DND-41 (cell line): Measurements from ENCODE around the gene USH1G.

Source experiments
- ATAC-seq: fragments of 200-7000 bp; cut with Tn5 transposase; 3 replicates; pipeline ENCODE4 v1.9.1; 2021; ENCODE audit warnings: low read depth; ENCODE audit not compliant: insufficient read depth
- DNase-seq: peaks from one replicate; pipeline ENCODE4 v3.0.0-alpha.2; 2020
- H2AFZ ChIP-seq: 2 replicates; pipeline ENCODE4 v1.6.0; 2012; ENCODE audit warnings: low read depth, low read length
- H3K27ac ChIP-seq: 2 replicates; pipeline ENCODE4 v1.5.1; 2012; ENCODE audit warnings: low read length, inconsistent platforms
- H3K27me3 ChIP-seq: fragments of 200-600 bp; sonication (generic); 2 replicates; pipeline ENCODE4 v1.6.0; 2012; ENCODE audit warnings: low read length, mild to moderate bottlenecking, inconsistent platforms; ENCODE audit not compliant: insufficient read depth, poor library complexity
- H3K36me3 ChIP-seq: 2 replicates; pipeline ENCODE4 v1.5.1; 2012; ENCODE audit warnings: low read length, inconsistent platforms; ENCODE audit not compliant: insufficient read depth
- H3K4me1 ChIP-seq: 2 replicates; pipeline ENCODE4 v1.5.1; 2012; ENCODE audit warnings: mild to moderate bottlenecking, low read length; ENCODE audit not compliant: insufficient read depth
- H3K4me2 ChIP-seq: 2 replicates; pipeline ENCODE4 v1.6.0; 2012; ENCODE audit warnings: mild to moderate bottlenecking, moderate library complexity, low read length, inconsistent platforms; ENCODE audit not compliant: insufficient read depth
- H3K4me3 ChIP-seq, 2 experiments: fragments of 200-600 bp in 1 of 2; shearing (Covaris generic) in 1 of 2; 2 replicates each; pipeline ENCODE4 v1.5.1; 2012 to 2016; ENCODE audit warnings: inconsistent platforms in 2 of 2, low read length in 2 of 2, mild to moderate bottlenecking in 2 of 2, low read depth in 1 of 2, moderate library complexity in 1 of 2
- H3K79me2 ChIP-seq: 2 replicates; pipeline ENCODE4 v1.6.0; 2012; ENCODE audit warnings: low read length, inconsistent platforms; ENCODE audit not compliant: insufficient read depth
- H3K9ac ChIP-seq: 2 replicates; pipeline ENCODE4 v1.6.0; 2012; ENCODE audit warnings: low read depth, mild to moderate bottlenecking, inconsistent platforms, low read length, moderate library complexity
- H3K9me3 ChIP-seq: 2 replicates; pipeline ENCODE4 v1.5.1; 2012; ENCODE audit warnings: low read length, moderate library complexity, mild to moderate bottlenecking, inconsistent platforms; ENCODE audit not compliant: insufficient read depth, severe bottlenecking
- H4K20me1 ChIP-seq: 2 replicates; pipeline ENCODE4 v1.6.0; 2012; ENCODE audit warnings: low read length; ENCODE audit not compliant: insufficient read depth
- CTCF ChIP-seq: IDR thresholded peaks from 2 replicates; pipeline ENCODE4 v1.5.1; 2012; ENCODE audit warnings: borderline replicate concordance, low read length, moderate library complexity, mild to moderate bottlenecking; ENCODE audit not compliant: poor library complexity, severe bottlenecking; ENCODE audit errors: extremely low read depth
- EZH2 ChIP-seq: IDR thresholded peaks from 3 replicates; pipeline ENCODE4 v1.6.1; 2012; ENCODE audit warnings: borderline replicate concordance, low read depth, mild to moderate bottlenecking, moderate library complexity, low read length, inconsistent platforms; ENCODE audit not compliant: severe bottlenecking

The USH1G gene

GRCh38 chr17:74882517-74883240 lies 40.4 kb downstream of the USH1G start:
- Histone ChIP-seq H2AFZ (no peak overlapping the region), H3K36me3 (no peaks in the 10 kb centered on the region), H3K27ac (no peak overlapping the region), H3K4me2 (no peak overlapping the region), H3K79me2 (no peaks in the 10 kb centered on the region), H3K9me3 (no peaks in the 10 kb centered on the region), H4K20me1 (peaks cover 5% of the 10 kb centered on the region; the same call in 1 of the 2 replicates), H3K9ac (no peak overlapping the region), H3K4me1 (no peaks in the 10 kb centered on the region), H3K4me3 (no peak overlapping the region), H3K27me3 (peaks cover 7% of the 10 kb centered on the region)
- TF ChIP-seq EZH2 (no peak), CTCF (no peak)
- ATAC-seq (no peak), DNase-seq (no peak)

DNA sequence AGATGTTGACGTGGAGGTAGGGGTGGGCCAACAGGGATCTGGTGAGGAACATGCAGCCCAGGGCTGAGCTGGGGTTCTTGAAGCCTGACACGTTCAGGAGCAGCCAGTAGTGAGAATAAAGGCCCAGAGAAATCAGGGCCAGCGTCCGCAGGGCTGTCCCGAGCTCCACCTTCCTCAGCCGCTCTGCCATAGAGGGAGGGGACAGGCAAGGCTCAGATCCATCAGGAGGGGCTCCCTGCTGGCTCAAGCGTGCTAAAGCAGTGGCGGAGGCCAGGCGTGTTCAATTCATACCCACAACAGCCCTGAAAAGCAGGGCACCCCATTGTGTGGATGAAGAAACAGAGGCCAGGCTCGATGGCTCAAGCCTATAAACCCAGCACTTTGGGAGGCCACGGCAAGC lies 42.0 kb downstream of the USH1G start:
- Histone ChIP-seq H3K79me2 (no peaks in the 10 kb centered on the region), H3K4me2 (no peak overlapping the region), H3K4me3 (no peak overlapping the region), H3K9me3 (no peaks in the 10 kb centered on the region), H3K36me3 (no peaks in the 10 kb centered on the region), H3K4me1 (no peaks in the 10 kb centered on the region), H4K20me1 (peaks cover 5% of the 10 kb centered on the region; the same call in 1 of the 2 replicates), H3K27me3 (peaks cover 7% of the 10 kb centered on the region), H3K27ac (no peak overlapping the region), H3K9ac (no peak overlapping the region), H2AFZ (no peak overlapping the region)
- DNase-seq (no peak), ATAC-seq (no peak)
- no peak for TF ChIP-seq CTCF
- no peak for TF ChIP-seq EZH2

GRCh38 chr17:74879308-74879707 lies 43.7 kb downstream of the USH1G start:
- DNase-seq (no peak), ATAC-seq (no peak)
- H3K9me3 ChIP-seq: no peaks in the 10 kb centered on the region
- TF ChIP-seq CTCF (no peak), EZH2 (no peak)
- H2AFZ ChIP-seq: no peak overlapping the region
- no peak overlapping the region for H3K27ac ChIP-seq
- H3K9ac ChIP-seq: no peak overlapping the region
- H3K27me3 ChIP-seq: peaks cover 7% of the 10 kb centered on the region
- peaks cover 5% of the 10 kb centered on the region; the same call in 1 of the 2 replicates for H4K20me1 ChIP-seq
- no peaks in the 10 kb centered on the region for H3K79me2 ChIP-seq
- no peak overlapping the region for H3K4me3 ChIP-seq
- no peaks in the 10 kb centered on the region for H3K36me3 ChIP-seq
- no peak overlapping the region for H3K4me2 ChIP-seq
- H3K4me1 ChIP-seq: peaks cover 4% of the 10 kb centered on the region
